Tibial artery (tissue), 4 donors: ENCODE data around the gene KCNA5.

Experiments used
- DNase-seq, 2 donors: peaks; one replicate each; pipeline ENCODE4 v3.0.0-alpha.2; 2019
- H3K27ac ChIP-seq, 2 donors: fragments of 200-600 bp; sonication (generic) in 1 of 2; 1 replicate in 1 of 2; 2 replicates in 1 of 2; pipeline ENCODE4 v1.5.1; 2018 to 2019; ENCODE audit warnings: mild to moderate bottlenecking in 1 of 2
- H3K27me3 ChIP-seq, 2 donors: fragments of 200-600 bp; sonication (generic) in 1 of 2; one replicate each; pipeline versions ENCODE4 v1.5.1 to v1.6.0; 2016 to 2019
- H3K36me3 ChIP-seq, 3 donors: fragments of 200-600 bp; sonication (generic) in 2 of 3; one replicate each; pipeline ENCODE4 v1.5.1; 2016 to 2019; ENCODE audit warnings: mild to moderate bottlenecking in 2 of 3
- H3K4me1 ChIP-seq, 4 donors: fragments of 200-600 bp; sonication (generic) in 2 of 4; 1 replicate in 3 of 4; 2 replicates in 1 of 4; pipeline ENCODE4 v1.5.1; 2016 to 2019
- H3K4me3 ChIP-seq, 2 donors: fragments of 200-600 bp; sonication (generic) in 1 of 2; 1 replicate in 1 of 2; 2 replicates in 1 of 2; pipeline ENCODE4 v1.5.1; 2018 to 2019; ENCODE audit warnings: mild to moderate bottlenecking in 2 of 2
- H3K9me3 ChIP-seq, 3 donors: fragments of 200-600 bp; sonication (generic) in 1 of 3; one replicate each; pipeline ENCODE4 v1.5.1; 2016 to 2019
- intact Hi-C: fragments of 100-400 bp; cut with DNase I; formaldehyde crosslinking; loops from one replicate; pipeline ENCODE4 v1.15.0; 2023; ENCODE audit warnings: low total_unique reads
- TF ChIP-seq, protein P1 (sequence below), 2 experiments: fragments of 200-600 bp in 1 of 2; fragments of 450-650 bp in 1 of 2; IDR thresholded peaks; one replicate each; pipeline ENCODE4 v1.5.1; 2017 to 2019; ENCODE audit warnings: antibody characterized with exemption in 2 of 2, mild to moderate bottlenecking in 1 of 2, moderate library complexity in 1 of 2

Gene KCNA5

DNA sequence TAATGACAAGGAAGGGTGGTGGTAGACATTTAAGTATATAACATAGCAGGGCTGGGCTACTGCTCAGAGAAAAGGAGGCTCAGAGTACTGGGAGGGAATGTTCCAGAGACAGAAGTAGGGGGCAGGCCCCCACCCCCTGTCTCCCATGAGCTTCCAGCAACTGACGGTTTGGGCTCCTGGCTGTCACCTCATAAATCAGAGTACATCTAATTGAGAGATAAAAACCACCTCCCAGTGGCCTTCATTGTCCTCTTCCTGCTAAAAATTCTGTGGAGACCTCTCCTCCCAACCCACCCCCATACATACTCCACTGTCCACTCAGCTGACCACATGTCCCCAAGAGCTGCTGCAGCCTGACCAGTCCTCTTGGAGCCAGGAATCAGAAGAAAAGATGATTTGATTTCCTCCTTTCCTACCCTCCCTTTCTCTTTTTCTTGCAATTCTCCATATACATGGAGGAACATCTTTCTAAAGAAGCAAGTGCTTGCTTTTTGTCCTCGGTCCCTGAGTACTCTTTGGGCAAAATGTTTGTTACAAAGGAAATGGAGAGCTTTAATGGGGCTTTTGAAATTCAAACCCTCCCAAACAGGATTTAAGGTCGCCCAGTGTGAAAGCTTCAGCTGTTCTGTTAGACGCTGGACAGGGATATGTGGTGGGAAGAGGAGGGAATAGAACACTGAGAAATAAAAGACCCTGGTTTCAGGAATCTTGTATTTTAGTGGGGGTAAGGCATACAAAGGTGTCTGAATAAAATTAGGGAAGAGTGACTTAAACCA lies 16.4 kb upstream of the KCNA5 start:
- Histone ChIP-seq H3K9me3 (no peaks in the 10 kb centered on the region), H3K27ac (no peak overlapping the region), H3K4me3 (no peak overlapping the region), H3K36me3 (no peaks in the 10 kb centered on the region), H3K4me1 (peaks cover 0 to 5% (median 2%) of the 10 kb centered on the region in 4 donors), H3K27me3 (no peaks in the 10 kb centered on the region)
- intact Hi-C loops = loop anchor here (10.0 kb wide), 1 partner anchor 418 kb away; no protein-coding TSS in a partner anchor
- TF ChIP-seq, protein P1, sequence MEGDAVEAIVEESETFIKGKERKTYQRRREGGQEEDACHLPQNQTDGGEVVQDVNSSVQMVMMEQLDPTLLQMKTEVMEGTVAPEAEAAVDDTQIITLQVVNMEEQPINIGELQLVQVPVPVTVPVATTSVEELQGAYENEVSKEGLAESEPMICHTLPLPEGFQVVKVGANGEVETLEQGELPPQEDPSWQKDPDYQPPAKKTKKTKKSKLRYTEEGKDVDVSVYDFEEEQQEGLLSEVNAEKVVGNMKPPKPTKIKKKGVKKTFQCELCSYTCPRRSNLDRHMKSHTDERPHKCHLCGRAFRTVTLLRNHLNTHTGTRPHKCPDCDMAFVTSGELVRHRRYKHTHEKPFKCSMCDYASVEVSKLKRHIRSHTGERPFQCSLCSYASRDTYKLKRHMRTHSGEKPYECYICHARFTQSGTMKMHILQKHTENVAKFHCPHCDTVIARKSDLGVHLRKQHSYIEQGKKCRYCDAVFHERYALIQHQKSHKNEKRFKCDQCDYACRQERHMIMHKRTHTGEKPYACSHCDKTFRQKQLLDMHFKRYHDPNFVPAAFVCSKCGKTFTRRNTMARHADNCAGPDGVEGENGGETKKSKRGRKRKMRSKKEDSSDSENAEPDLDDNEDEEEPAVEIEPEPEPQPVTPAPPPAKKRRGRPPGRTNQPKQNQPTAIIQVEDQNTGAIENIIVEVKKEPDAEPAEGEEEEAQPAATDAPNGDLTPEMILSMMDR (IDR thresholded peaks at IDR 0.05) = no peak
- no peak for DNase-seq

DNA sequence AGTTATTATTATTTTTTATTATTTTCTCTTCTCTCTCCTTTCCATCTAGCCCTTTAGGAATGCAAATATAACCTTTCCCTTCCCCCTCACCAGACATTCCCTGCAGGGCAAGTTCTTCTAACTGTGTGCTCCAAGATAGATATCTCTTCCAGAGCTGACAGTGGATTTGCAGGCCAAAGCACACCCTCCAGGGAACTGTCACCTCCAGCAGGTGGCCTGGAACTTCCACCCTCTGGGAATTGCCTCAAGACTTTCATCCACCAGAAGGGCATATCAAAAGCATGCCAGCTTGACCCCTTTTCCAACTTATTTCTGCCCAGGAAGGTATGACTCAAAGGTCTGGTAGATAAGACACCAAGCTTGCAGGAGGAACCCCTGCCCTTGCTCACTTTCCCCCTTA lies 13.6 kb upstream of the KCNA5 start:
- intact Hi-C loops = no loop called here
- Histone ChIP-seq H3K27ac (no peak overlapping the region), H3K27me3 (no peaks in the 10 kb centered on the region), H3K36me3 (no peaks in the 10 kb centered on the region), H3K4me1 (peaks cover 0 to 28% (median 12%) of the 10 kb centered on the region in 4 donors), H3K9me3 (no peaks in the 10 kb centered on the region), H3K4me3 (no peak overlapping the region)
- DNase-seq = no peak
- TF ChIP-seq, protein P1 (IDR thresholded peaks at IDR 0.05) = no peak

DNA sequence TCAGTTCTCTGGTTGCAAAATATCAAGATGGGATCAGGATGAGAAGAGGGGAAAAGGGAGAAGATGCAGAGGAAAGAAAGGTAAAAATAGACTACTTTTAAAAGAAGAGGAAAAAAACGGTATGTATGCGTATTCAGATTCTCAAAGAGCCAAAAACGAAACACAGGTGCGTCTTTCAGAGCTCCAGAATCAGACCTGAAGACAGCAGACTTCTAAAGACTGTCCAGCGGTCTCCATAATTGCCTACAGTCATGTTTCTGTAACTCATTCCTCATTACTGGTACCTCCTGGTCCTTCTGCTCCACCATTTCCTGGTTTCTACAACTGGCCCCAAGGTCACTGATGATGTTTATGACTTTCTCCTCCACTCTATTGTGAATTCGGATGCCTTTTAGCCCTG lies 12.4 kb upstream of the KCNA5 start:
- H3K4me1 ChIP-seq = peaks cover 0 to 28% (median 12%) of the 10 kb centered on the region in 4 donors
- TF ChIP-seq, protein P1 (IDR thresholded peaks at IDR 0.05) = no peak
- H3K27ac ChIP-seq = no peak overlapping the region
- intact Hi-C loops = no loop called here
- H3K36me3 ChIP-seq = no peaks in the 10 kb centered on the region
- no peaks in the 10 kb centered on the region for H3K9me3 ChIP-seq
- no peak overlapping the region for H3K4me3 ChIP-seq
- no peaks in the 10 kb centered on the region for H3K27me3 ChIP-seq
- DNase-seq = no peak

DNA sequence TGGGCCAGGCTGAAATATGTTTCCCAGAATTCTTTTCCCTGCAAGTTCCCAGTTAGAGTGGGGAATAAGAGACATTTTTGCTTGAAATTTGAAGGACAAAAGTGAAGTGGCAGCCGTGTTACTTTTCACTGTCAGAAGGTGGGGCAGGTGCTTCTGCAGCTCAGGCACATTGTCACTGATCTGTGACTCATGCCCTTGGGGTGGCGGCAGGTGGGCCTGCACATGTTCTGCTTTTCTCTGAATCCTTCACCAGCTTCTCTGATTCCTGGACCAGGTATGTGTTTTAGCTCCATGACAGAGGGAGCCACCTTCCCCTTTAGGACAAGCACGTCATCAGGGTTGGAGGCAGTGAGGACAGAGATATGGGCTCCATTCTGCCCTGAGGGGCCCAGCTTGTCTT lies 11.7 kb upstream of the KCNA5 start:
- intact Hi-C loops = no loop called here
- H3K27ac ChIP-seq = no peak overlapping the region
- H3K27me3 ChIP-seq = no peaks in the 10 kb centered on the region
- H3K4me1 ChIP-seq = peaks cover 0 to 24% (median 12%) of the 10 kb centered on the region in 4 donors
- H3K36me3 ChIP-seq = no peaks in the 10 kb centered on the region
- TF ChIP-seq, protein P1 (IDR thresholded peaks at IDR 0.05) = no peak
- H3K4me3 ChIP-seq = no peak overlapping the region
- DNase-seq = no peak
- H3K9me3 ChIP-seq = no peaks in the 10 kb centered on the region

DNA sequence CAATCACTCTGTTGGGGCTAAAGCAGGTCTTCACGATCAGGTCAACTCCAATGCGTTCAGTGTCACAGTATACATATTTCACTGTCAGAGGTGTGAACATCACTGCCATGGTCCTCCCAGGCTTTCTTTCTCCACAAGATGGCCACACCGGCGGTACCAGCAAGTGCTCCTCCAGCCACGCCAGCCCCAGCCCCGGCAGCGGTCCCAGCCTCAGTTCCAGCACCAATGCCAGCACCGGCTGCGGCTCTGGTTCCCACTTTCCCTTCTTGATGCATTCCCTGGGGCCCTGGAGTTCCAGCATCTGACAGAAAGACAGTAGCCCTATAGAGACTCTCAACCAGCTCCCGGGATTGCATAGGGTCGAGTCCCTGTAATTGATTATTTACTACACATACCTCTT lies 10.9 kb upstream of the KCNA5 start:
- H3K27ac ChIP-seq = peak overlapping the region; percentile 55 to 61
- H3K4me1 ChIP-seq = peaks cover 0 to 24% (median 12%) of the 10 kb centered on the region in 4 donors
- no peak for DNase-seq
- H3K4me3 ChIP-seq = no peak overlapping the region
- intact Hi-C loops = no loop called here
- H3K27me3 ChIP-seq = no peaks in the 10 kb centered on the region
- no peaks in the 10 kb centered on the region for H3K36me3 ChIP-seq
- TF ChIP-seq, protein P1 (IDR thresholded peaks at IDR 0.05) = no peak
- no peaks in the 10 kb centered on the region for H3K9me3 ChIP-seq
